Non-pigmented ciliary epithelial cell (primary cell): ENCODE data around the gene FES.
"Not testable (repeated sequence)": the region's sequence is repeated elsewhere in the genome, so short reads cannot be mapped to it uniquely, and the experiment has no call there.

Source experiments
- DNase-seq: peaks from one replicate; pipeline ENCODE4 v3.0.0-alpha.2; 2010; ENCODE audit warnings: low read depth

FES gene

GRCh38 chr15:90909976-90910375, 25.7 kb downstream of the FES start:
- DNase-seq = no peak

- no peak for DNase-seq
Measured at GRCh38 chr15:90910441-90911301, 26.4 kb downstream of the FES start.

- DNase-seq = no peak
Measured at GRCh38 chr15:90911302-90911623, 27.0 kb downstream of the FES start.

GRCh38 chr15:90911906-90912769, 27.8 kb downstream of the FES start:
- no peak for DNase-seq

- no peak for DNase-seq
Measured at GRCh38 chr15:90912770-90913075, 28.4 kb downstream of the FES start.

GRCh38 chr15:90913398-90913944, 29.2 kb downstream of the FES start:
- no peak for DNase-seq

- no peak for DNase-seq
Measured at GRCh38 chr15:90914305-90915080, 30.2 kb downstream of the FES start.

GRCh38 chr15:90915216-90915807, 31.0 kb downstream of the FES start:
- DNase-seq = no peak

- DNase-seq = no peak
Measured at GRCh38 chr15:90915808-90916440, 31.6 kb downstream of the FES start.

- DNase-seq = no peak
Measured at GRCh38 chr15:90916461-90916860, 32.2 kb downstream of the FES start.

- DNase-seq = no peak
Measured at GRCh38 chr15:90917569-90917968, 33.3 kb downstream of the FES start.

- DNase-seq = no peak
Measured at GRCh38 chr15:90918034-90918788, 33.9 kb downstream of the FES start.

- DNase-seq = no peak
Measured at GRCh38 chr15:90918835-90919234, 34.5 kb downstream of the FES start.

- DNase-seq = no peak
Measured at GRCh38 chr15:90921887-90922286, 37.6 kb downstream of the FES start.

GRCh38 chr15:90922712-90923322, 38.5 kb downstream of the FES start:
- DNase-seq = not testable (repeated sequence)

- no peak for DNase-seq
Measured at GRCh38 chr15:90924375-90924774, 40.1 kb downstream of the FES start.

GRCh38 chr15:90926766-90927165, 42.5 kb downstream of the FES start:
- not testable (repeated sequence) for DNase-seq

GRCh38 chr15:90928106-90928505, 43.8 kb downstream of the FES start:
- DNase-seq = not testable (repeated sequence)

GRCh38 chr15:90929246-90930019, 45.1 kb downstream of the FES start:
- no peak for DNase-seq
